Smooth muscle cell (in vitro differentiated cells): ENCODE results near the gene SARS1. TPM values are rescaled to one million over a fixed set of nuclear protein-coding genes. Genes with fewer than 3 reads are reported as not detected.
A peak's percentile ranks its signal among the peaks of the same experiment; 100 is the strongest.

ENCODE experiments used
- DNase-seq: peaks from one replicate; lab custom pipeline; 2025; ENCODE audit not compliant: unreplicated experiment; lab: John Stamatoyannopoulos, UW
- H2AFZ ChIP-seq: fragments of 200-600 bp; sonication (generic); 2 replicates; pipeline ENCODE4 v1.6.0; 2016; ENCODE audit warnings: antibody characterized with exemption, low read depth, mild to moderate bottlenecking
- H3F3A ChIP-seq: fragments of 200-600 bp; sonication (generic); 2 replicates; pipeline ENCODE4 v1.6.0; 2017; ENCODE audit warnings: antibody characterized with exemption, low read depth
- H3K27ac ChIP-seq: fragments of 200-600 bp; sonication (generic); 2 replicates; pipeline ENCODE4 v1.5.1; 2016; ENCODE audit warnings: low read depth, mild to moderate bottlenecking
- H3K27me3 ChIP-seq: fragments of 200-600 bp; sonication (generic); 2 replicates; pipeline ENCODE4 v1.6.1; 2016; ENCODE audit warnings: low read depth, mild to moderate bottlenecking
- H3K36me3 ChIP-seq: fragments of 200-600 bp; sonication (generic); 2 replicates; pipeline ENCODE4 v1.5.1; 2016; ENCODE audit warnings: low read depth
- H3K4me1 ChIP-seq: fragments of 200-600 bp; sonication (generic); 2 replicates; pipeline ENCODE4 v1.5.1; 2016; ENCODE audit warnings: low read depth
- H3K4me2 ChIP-seq: fragments of 200-600 bp; sonication (generic); 2 replicates; pipeline ENCODE4 v1.6.0; 2016; ENCODE audit warnings: mild to moderate bottlenecking
- H3K4me3 ChIP-seq: fragments of 200-600 bp; sonication (generic); 2 replicates; pipeline ENCODE4 v1.5.1; 2016; ENCODE audit warnings: mild to moderate bottlenecking
- H3K79me2 ChIP-seq: fragments of 200-600 bp; sonication (generic); 2 replicates; pipeline ENCODE4 v1.6.0; 2016; ENCODE audit warnings: low read depth, mild to moderate bottlenecking
- H3K9ac ChIP-seq: fragments of 200-600 bp; sonication (generic); 2 replicates; pipeline ENCODE4 v1.6.0; 2016; ENCODE audit warnings: low read depth
- H3K9me3 ChIP-seq: fragments of 200-600 bp; sonication (generic); replicated peaks from 2 replicates; pipeline ENCODE4 v1.5.1; 2016; ENCODE audit warnings: low read depth
- H4K20me1 ChIP-seq: fragments of 200-600 bp; sonication (generic); 2 replicates; pipeline ENCODE4 v1.6.0; 2016; ENCODE audit warnings: low read depth
- CTCF ChIP-seq: fragments of 200-600 bp; sonication (generic); IDR thresholded peaks from 2 replicates; pipeline ENCODE4 v1.5.1; 2017; ENCODE audit warnings: borderline replicate concordance, mild to moderate bottlenecking, antibody characterized with exemption; ENCODE audit not compliant: insufficient read depth, poor library complexity, severe bottlenecking
- WGBS: methylation state at CpG from one replicate; pipeline ENCODE4 v1.1.7; 2016; ENCODE audit warnings: low lambda C conversion rate; 5-methylcytosine and 5-hydroxymethylcytosine counted together
- polyA plus RNA-seq: library from polyadenylated mRNA; unstranded; fragments of >200 nt; fragmentation: Nextera tagmentation; extraction: Ambion mirVana; gene quantifications from 2 replicates; pipeline ENCODE4 v1.2.1, GENCODE V29; 2016
- total RNA-seq: library from RNA; depleted of rRNA; stranded (reverse); fragments of >200 nt; gene quantifications from 2 replicates; pipeline ENCODE4 v1.2.3, GENCODE V29; 2014

The SARS1 gene
- total and polyA plus RNA-seq, 2 experiments from 2014 or later = 157 to 176 TPM

- no peak overlapping the region for H2AFZ ChIP-seq
- no peaks in the 10 kb centered on the region for H3K79me2 ChIP-seq
- no peak overlapping the region for H3K4me3 ChIP-seq
- TF ChIP-seq CTCF = no peak
- 84% methylated on average over 7 of the region's 7 CpGs for WGBS
- no peaks in the 10 kb centered on the region for H4K20me1 ChIP-seq
- no peak for DNase-seq
- no peak overlapping the region for H3K4me2 ChIP-seq
- H3K9me3 ChIP-seq = no peaks in the 10 kb centered on the region
- H3K27me3 ChIP-seq = no peaks in the 10 kb centered on the region
- H3K36me3 ChIP-seq = no peaks in the 10 kb centered on the region
- H3K9ac ChIP-seq = no peak overlapping the region
- no peak overlapping the region for H3K27ac ChIP-seq
- peaks cover 4% of the 10 kb centered on the region for H3K4me1 ChIP-seq
- no peaks in the 10 kb centered on the region for H3F3A ChIP-seq
Measured at GRCh38 chr1:109208394-109208793, 5.3 kb upstream of the SARS1 start.

- Histone ChIP-seq H3K9ac (no peak overlapping the region), H3K27me3 (no peaks in the 10 kb centered on the region), H3K4me2 (no peak overlapping the region), H3K36me3 (no peaks in the 10 kb centered on the region), H3K4me1 (peaks cover 6% of the 10 kb centered on the region), H2AFZ (no peak overlapping the region), H3F3A (no peaks in the 10 kb centered on the region), H3K27ac (peak overlapping the region; percentile 28), H3K79me2 (no peaks in the 10 kb centered on the region), H3K9me3 (no peaks in the 10 kb centered on the region), H3K4me3 (no peak overlapping the region), H4K20me1 (no peaks in the 10 kb centered on the region)
- 81% methylated on average over 9 of the region's 9 CpGs for WGBS
- no peak for TF ChIP-seq CTCF
- no peak for DNase-seq
Measured at GRCh38 chr1:109208836-109209463, 4.8 kb upstream of the SARS1 start.

- no peak for DNase-seq
- H3K36me3 ChIP-seq = no peaks in the 10 kb centered on the region
- H3K9ac ChIP-seq = no peak overlapping the region
- H3K4me1 ChIP-seq = peaks cover 9% of the 10 kb centered on the region
- no peak overlapping the region for H3K4me2 ChIP-seq
- peaks cover 7% of the 10 kb centered on the region for H3K79me2 ChIP-seq
- no peak overlapping the region for H3K4me3 ChIP-seq
- H2AFZ ChIP-seq = no peak overlapping the region
- H4K20me1 ChIP-seq = peaks cover 2% of the 10 kb centered on the region
- 86% methylated on average over 8 of the region's 8 CpGs for WGBS
- TF ChIP-seq CTCF = no peak
- no peaks in the 10 kb centered on the region for H3K9me3 ChIP-seq
- no peak overlapping the region for H3K27ac ChIP-seq
- peaks cover 5% of the 10 kb centered on the region for H3F3A ChIP-seq
- no peaks in the 10 kb centered on the region for H3K27me3 ChIP-seq
Measured at GRCh38 chr1:109210058-109210457, 3.7 kb upstream of the SARS1 start.

GRCh38 chr1:109213345-109213823 is 334 bp upstream of the SARS1 start:
- H3K9ac ChIP-seq = no peak overlapping the region
- H3K27me3 ChIP-seq = no peaks in the 10 kb centered on the region
- H3K4me3 ChIP-seq = peak overlapping the region; percentile 77
- H4K20me1 ChIP-seq = peaks cover 29% of the 10 kb centered on the region
- no peak for TF ChIP-seq CTCF
- peak overlapping the region; percentile 89 for H3K4me2 ChIP-seq
- peaks cover 15% of the 10 kb centered on the region for H3K4me1 ChIP-seq
- H3K36me3 ChIP-seq = no peaks in the 10 kb centered on the region
- H2AFZ ChIP-seq = peak overlapping the region; percentile 82
- WGBS = 44% methylated on average over 8 of the region's 10 CpGs
- no peaks in the 10 kb centered on the region for H3K9me3 ChIP-seq
- peaks cover 11% of the 10 kb centered on the region for H3F3A ChIP-seq
- peak overlapping the region; percentile 97 for H3K27ac ChIP-seq
- peaks cover 40% of the 10 kb centered on the region for H3K79me2 ChIP-seq
- no peak for DNase-seq
